Thoracic aorta (tissue), 2 donors: ENCODE data around the gene MLPH. TPM values are rescaled to one million over a fixed set of nuclear protein-coding genes. Genes with fewer than 3 reads are reported as not detected.

ENCODE experiments used
- ATAC-seq: fragments of 150-250 bp; one replicate; pipeline ENCODE4 v1.8.0; 2017; ENCODE audit warnings: low read depth; ENCODE audit not compliant: insufficient number of reproducible peaks, low FRiP score
- DNase-seq: peaks from one replicate; pipeline ENCODE4 v3.0.0-alpha.2; 2020; ENCODE audit warnings: low spot score
- H3K27ac ChIP-seq, 2 donors: fragments of 200-600 bp; sonication (generic); 1 replicate in 1 of 2; 2 replicates in 1 of 2; pipeline ENCODE4 v1.5.1; 2016; ENCODE audit warnings: mild to moderate bottlenecking in 2 of 2, moderate library complexity in 2 of 2
- H3K27me3 ChIP-seq: fragments of 200-600 bp; sonication (generic); replicated peaks from 2 replicates; pipeline ENCODE4 v1.6.0; 2016; ENCODE audit warnings: mild to moderate bottlenecking; ENCODE audit not compliant: insufficient read depth
- H3K36me3 ChIP-seq: fragments of 200-600 bp; sonication (generic); one replicate; pipeline ENCODE4 v1.5.1; 2016
- H3K4me1 ChIP-seq, 2 donors: fragments of 200-600 bp; sonication (generic); 1 replicate in 1 of 2; 2 replicates in 1 of 2; pipeline versions ENCODE4 v1.5.1 to v1.6.0; 2016; ENCODE audit warnings: low read depth in 2 of 2, mild to moderate bottlenecking in 1 of 2; ENCODE audit not compliant: control insufficient read depth in 1 of 2
- H3K4me3 ChIP-seq: fragments of 200-600 bp; sonication (generic); 2 replicates; pipeline ENCODE4 v1.5.1; 2016; ENCODE audit warnings: mild to moderate bottlenecking
- H3K9me3 ChIP-seq: fragments of 200-600 bp; sonication (generic); 2 replicates; pipeline ENCODE4 v1.5.1; 2016
- CTCF ChIP-seq: fragments of 200-600 bp; sonication (generic); IDR thresholded peaks from one replicate; pipeline ENCODE4 v1.5.1; 2019; ENCODE audit warnings: antibody characterized with exemption
- total RNA-seq, 2 donors: library from RNA; depleted of rRNA; stranded (reverse); fragments of >200 nt; gene quantifications; one replicate each; pipeline versions ENCODE4 v1.1.0 to v1.2.3, GENCODE V29; 2016

The MLPH gene
- total RNA-seq, 2 donors from 2014 or later, result 2.0 to 7.4 TPM

- DNase-seq (no peak), ATAC-seq (no peak)
- TF ChIP-seq CTCF, result no peak
- Histone ChIP-seq H3K4me3 (no peak overlapping the region), H3K27me3 (no peaks in the 10 kb centered on the region), H3K36me3 (no peaks in the 10 kb centered on the region), H3K9me3 (no peaks in the 10 kb centered on the region), H3K27ac (no peak overlapping the region), H3K4me1 (no peaks in the 10 kb centered on the region)
These were observed 26.6 kb downstream of the MLPH start for GRCh38 chr2:237513693-237514092.

- no peaks in the 10 kb centered on the region for H3K9me3 ChIP-seq
- no peaks in the 10 kb centered on the region for H3K27me3 ChIP-seq
- H3K4me1 ChIP-seq, result no peaks in the 10 kb centered on the region
- H3K27ac ChIP-seq, result no peak overlapping the region
- no peak for TF ChIP-seq CTCF
- no peak for DNase-seq
- H3K4me3 ChIP-seq, result no peak overlapping the region
- no peak for ATAC-seq
- H3K36me3 ChIP-seq, result no peaks in the 10 kb centered on the region
These were observed 27.6 kb downstream of the MLPH start for GRCh38 chr2:237514474-237515130.

- no peak overlapping the region for H3K4me3 ChIP-seq
- H3K27me3 ChIP-seq, result no peaks in the 10 kb centered on the region
- H3K4me1 ChIP-seq, result no peaks in the 10 kb centered on the region
- no peaks in the 10 kb centered on the region for H3K36me3 ChIP-seq
- DNase-seq, result no peak
- no peak for TF ChIP-seq CTCF
- H3K27ac ChIP-seq, result no peak overlapping the region
- no peak for ATAC-seq
- H3K9me3 ChIP-seq, result no peaks in the 10 kb centered on the region
These were observed 28.1 kb downstream of the MLPH start for GRCh38 chr2:237515166-237515565.

- DNase-seq, result no peak
- no peak for ATAC-seq
- TF ChIP-seq CTCF, result no peak
- H3K4me3 ChIP-seq, result no peak overlapping the region
- H3K9me3 ChIP-seq, result no peaks in the 10 kb centered on the region
- no peaks in the 10 kb centered on the region for H3K4me1 ChIP-seq
- H3K27me3 ChIP-seq, result no peaks in the 10 kb centered on the region
- no peak overlapping the region for H3K27ac ChIP-seq
- H3K36me3 ChIP-seq, result no peaks in the 10 kb centered on the region
These were observed 28.7 kb downstream of the MLPH start for GRCh38 chr2:237515621-237516275.

GRCh38 chr2:237517163-237517562, 30.1 kb downstream of the MLPH start:
- ATAC-seq, result no peak
- no peak for TF ChIP-seq CTCF
- Histone ChIP-seq H3K36me3 (no peaks in the 10 kb centered on the region), H3K4me3 (no peak overlapping the region), H3K9me3 (no peaks in the 10 kb centered on the region), H3K27ac (no peak overlapping the region), H3K27me3 (no peaks in the 10 kb centered on the region), H3K4me1 (no peaks in the 10 kb centered on the region)
- no peak for DNase-seq
